Fibroblast of lung (primary cell): ENCODE measurements around the gene RTN4RL2. TPM values are rescaled to one million over a fixed set of nuclear protein-coding genes. Genes with fewer than 3 reads are reported as not detected.

Experiments used
- DNase-seq, 2 donors: peaks; one replicate each; pipeline versions ENCODE4 v3.0.0 to v3.0.0-alpha.2; 2010; ENCODE audit warnings: low read depth in 2 of 2
- H2AFZ ChIP-seq: 2 replicates; pipeline ENCODE4 v1.5.1; 2012; ENCODE audit warnings: low read length, control low read depth, inconsistent platforms
- H3K27ac ChIP-seq: 2 replicates; pipeline ENCODE4 v1.5.1; 2011; ENCODE audit warnings: low read length, control low read depth; ENCODE audit not compliant: insufficient read depth
- H3K27me3 ChIP-seq: 2 replicates; pipeline ENCODE4 v1.5.1; 2011; ENCODE audit warnings: mild to moderate bottlenecking, low read length; ENCODE audit not compliant: control insufficient read depth, insufficient read depth
- H3K36me3 ChIP-seq: 2 replicates; pipeline ENCODE4 v1.5.1; 2011; ENCODE audit warnings: low read length; ENCODE audit not compliant: control insufficient read depth, insufficient read depth
- H3K4me1 ChIP-seq: 2 replicates; pipeline ENCODE4 v1.5.1; 2011; ENCODE audit warnings: low read length; ENCODE audit not compliant: control insufficient read depth, insufficient read depth; ENCODE audit errors: extremely low read depth
- H3K4me2 ChIP-seq: 2 replicates; pipeline ENCODE4 v1.5.1; 2011; ENCODE audit warnings: low read length, control low read depth; ENCODE audit not compliant: insufficient read depth; ENCODE audit errors: extremely low read depth
- H3K4me3 ChIP-seq, 4 experiments: fragments of 200-600 bp in 1 of 4; sonication (generic) in 1 of 4; replicated peaks in 1 of 4; 2 replicates each; pipeline ENCODE4 v1.5.1; 2011 to 2016; ENCODE audit warnings: low read length in 4 of 4, low read depth in 3 of 4, mild to moderate bottlenecking in 3 of 4, control low read depth in 2 of 4, inconsistent platforms in 1 of 4, mixed read lengths in 1 of 4; ENCODE audit not compliant: insufficient read depth in 1 of 4; ENCODE audit errors: control extremely low read depth in 1 of 4
- H3K79me2 ChIP-seq: 2 replicates; pipeline ENCODE4 v1.5.1; 2012; ENCODE audit warnings: mild to moderate bottlenecking, low read length, inconsistent platforms; ENCODE audit not compliant: control insufficient read depth, insufficient read depth
- H3K9ac ChIP-seq: 2 replicates; pipeline ENCODE4 v1.5.1; 2011; ENCODE audit warnings: mild to moderate bottlenecking, low read length, control low read depth; ENCODE audit not compliant: insufficient read depth
- H3K9me3 ChIP-seq: 2 replicates; pipeline ENCODE4 v1.5.1; 2012; ENCODE audit warnings: low read depth, low read length; ENCODE audit not compliant: control insufficient read depth, insufficient read depth
- H4K20me1 ChIP-seq: 2 replicates; pipeline ENCODE4 v1.5.1; 2011; ENCODE audit warnings: low read length; ENCODE audit not compliant: control insufficient read depth, insufficient read depth; ENCODE audit errors: extremely low read depth
- EZH2 ChIP-seq: IDR thresholded peaks from 2 replicates; pipeline ENCODE4 v1.5.1; 2012; ENCODE audit warnings: low read length, control low read depth, mild to moderate bottlenecking; ENCODE audit errors: missing control alignments
- polyA plus RNA-seq, 2 donors: library from polyadenylated mRNA; depleted of rRNA in 1 of 2; stranded (reverse) in 1 of 2; unstranded in 1 of 2; fragments of >200 nt; gene quantifications; 2 replicates each; pipeline ENCODE4 v1.2.1, GENCODE V29; 2011 to 2012; ENCODE audit warnings: missing spikeins in 1 of 2
- total RNA-seq: library from RNA; depleted of rRNA; stranded (reverse); fragments of >200 nt; gene quantifications from 2 replicates; pipeline ENCODE4 v1.2.1, GENCODE V29; 2014
- TF ChIP-seq, protein P1 (sequence below), 2 donors: IDR thresholded peaks in 1 of 2; conservative IDR thresholded peaks in 1 of 2; 1 replicate in 1 of 2; 2 replicates in 1 of 2; pipeline ENCODE4 v1.5.1; 2011 to 2012; ENCODE audit warnings: low read length in 2 of 2, control low read depth in 1 of 2, inconsistent platforms in 1 of 2, low read depth in 1 of 2, mild to moderate bottlenecking in 1 of 2

Gene RTN4RL2
- total and polyA plus RNA-seq, 2 donors (not counting 1 experiment from before 2014, with no cell fraction given), result 0.17 to 0.27 TPM

DNA sequence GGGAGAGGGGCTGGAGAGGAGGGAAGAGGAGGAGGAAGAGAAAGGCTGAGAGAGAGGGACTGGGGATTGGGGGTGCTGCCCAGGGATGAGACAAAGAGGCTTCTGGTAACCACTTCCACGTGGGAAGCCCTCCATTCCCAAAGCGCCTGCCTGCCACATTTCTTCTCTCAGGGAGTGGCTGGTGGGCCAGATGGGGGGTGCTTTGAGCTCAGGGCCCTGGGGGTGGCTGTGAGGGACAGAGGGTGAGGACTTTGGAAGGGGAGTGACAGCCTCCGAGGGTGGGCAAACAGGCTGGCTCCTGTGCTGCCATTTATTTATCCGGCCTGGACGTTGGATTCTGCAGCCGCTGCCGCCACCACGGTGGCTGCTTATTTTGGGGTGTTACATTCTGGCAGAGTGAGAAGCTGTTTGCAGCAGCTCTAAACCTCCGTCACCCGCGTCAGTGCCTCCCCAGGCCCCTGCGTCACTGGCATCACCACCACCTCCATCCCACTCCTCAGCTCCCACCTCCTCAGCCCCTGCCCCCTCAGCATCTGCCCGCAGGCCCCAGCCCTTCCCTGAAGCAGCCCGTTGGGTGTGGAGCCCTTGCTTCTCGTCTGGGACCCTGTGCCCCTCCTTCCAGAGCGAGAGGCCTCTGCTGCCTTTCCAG, 1.6 kb downstream of the RTN4RL2 start:
- peaks cover 14% of the 10 kb centered on the region for H3K27me3 ChIP-seq

DNA sequence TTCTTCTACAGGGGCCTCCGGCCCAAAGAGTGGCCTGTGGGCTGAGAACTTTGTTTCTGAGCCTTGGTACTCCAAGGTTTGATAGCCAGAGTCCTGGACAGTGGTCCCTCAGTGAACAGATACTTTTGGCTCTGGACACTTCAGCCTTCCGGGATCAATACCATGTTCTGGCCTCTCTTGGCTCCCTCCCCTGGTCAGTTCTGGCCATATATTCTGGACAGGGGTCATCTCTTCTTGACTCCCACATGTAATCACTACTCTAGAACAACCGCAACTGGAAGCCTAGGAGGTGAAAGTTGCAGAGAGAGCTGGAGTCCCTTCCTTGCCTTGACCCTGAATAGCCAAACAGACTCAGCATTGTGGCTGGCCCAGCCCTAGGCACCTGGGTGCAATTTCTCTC, 2.3 kb downstream of the RTN4RL2 start:
- no peak overlapping the region for H3K9ac ChIP-seq
- no peak overlapping the region for H3K27ac ChIP-seq
- no peak overlapping the region for H3K4me2 ChIP-seq
- no peaks in the 10 kb centered on the region for H4K20me1 ChIP-seq
- H3K4me3 ChIP-seq, result no peak overlapping the region
- TF ChIP-seq, protein P1, sequence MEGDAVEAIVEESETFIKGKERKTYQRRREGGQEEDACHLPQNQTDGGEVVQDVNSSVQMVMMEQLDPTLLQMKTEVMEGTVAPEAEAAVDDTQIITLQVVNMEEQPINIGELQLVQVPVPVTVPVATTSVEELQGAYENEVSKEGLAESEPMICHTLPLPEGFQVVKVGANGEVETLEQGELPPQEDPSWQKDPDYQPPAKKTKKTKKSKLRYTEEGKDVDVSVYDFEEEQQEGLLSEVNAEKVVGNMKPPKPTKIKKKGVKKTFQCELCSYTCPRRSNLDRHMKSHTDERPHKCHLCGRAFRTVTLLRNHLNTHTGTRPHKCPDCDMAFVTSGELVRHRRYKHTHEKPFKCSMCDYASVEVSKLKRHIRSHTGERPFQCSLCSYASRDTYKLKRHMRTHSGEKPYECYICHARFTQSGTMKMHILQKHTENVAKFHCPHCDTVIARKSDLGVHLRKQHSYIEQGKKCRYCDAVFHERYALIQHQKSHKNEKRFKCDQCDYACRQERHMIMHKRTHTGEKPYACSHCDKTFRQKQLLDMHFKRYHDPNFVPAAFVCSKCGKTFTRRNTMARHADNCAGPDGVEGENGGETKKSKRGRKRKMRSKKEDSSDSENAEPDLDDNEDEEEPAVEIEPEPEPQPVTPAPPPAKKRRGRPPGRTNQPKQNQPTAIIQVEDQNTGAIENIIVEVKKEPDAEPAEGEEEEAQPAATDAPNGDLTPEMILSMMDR (conservative IDR thresholded peaks at IDR 0.05 in 1 of 2, IDR thresholded peaks at IDR 0.05 in 1 of 2; ENCODE audit: low read depth in 1 of 2, low read length in 2 of 2), result no peak
- TF ChIP-seq EZH2, result no peak
- H3K36me3 ChIP-seq, result no peaks in the 10 kb centered on the region
- no peaks in the 10 kb centered on the region for H3K4me1 ChIP-seq
- DNase-seq, result no peak
- H3K79me2 ChIP-seq, result no peaks in the 10 kb centered on the region
- no peaks in the 10 kb centered on the region for H3K9me3 ChIP-seq
- H3K27me3 ChIP-seq, result peaks cover 14% of the 10 kb centered on the region
- no peak overlapping the region for H2AFZ ChIP-seq

More for the DNA sequence above, 1.6 kb downstream of the RTN4RL2 start:
- TF ChIP-seq EZH2, result no peak
- TF ChIP-seq, protein P1 (conservative IDR thresholded peaks at IDR 0.05 in 1 of 2, IDR thresholded peaks at IDR 0.05 in 1 of 2; ENCODE audit: low read depth in 1 of 2, low read length in 2 of 2), result no peak
- H3K79me2 ChIP-seq, result no peaks in the 10 kb centered on the region
- no peaks in the 10 kb centered on the region for H3K4me1 ChIP-seq
- H3K9me3 ChIP-seq, result no peaks in the 10 kb centered on the region
- H3K4me2 ChIP-seq, result no peak overlapping the region
- H3K36me3 ChIP-seq, result no peaks in the 10 kb centered on the region
- H3K9ac ChIP-seq, result no peak overlapping the region
- H3K4me3 ChIP-seq, result no peak overlapping the region
- H4K20me1 ChIP-seq, result no peaks in the 10 kb centered on the region
- no peak overlapping the region for H3K27ac ChIP-seq
- H2AFZ ChIP-seq, result no peak overlapping the region
- DNase-seq, result no peak

DNA sequence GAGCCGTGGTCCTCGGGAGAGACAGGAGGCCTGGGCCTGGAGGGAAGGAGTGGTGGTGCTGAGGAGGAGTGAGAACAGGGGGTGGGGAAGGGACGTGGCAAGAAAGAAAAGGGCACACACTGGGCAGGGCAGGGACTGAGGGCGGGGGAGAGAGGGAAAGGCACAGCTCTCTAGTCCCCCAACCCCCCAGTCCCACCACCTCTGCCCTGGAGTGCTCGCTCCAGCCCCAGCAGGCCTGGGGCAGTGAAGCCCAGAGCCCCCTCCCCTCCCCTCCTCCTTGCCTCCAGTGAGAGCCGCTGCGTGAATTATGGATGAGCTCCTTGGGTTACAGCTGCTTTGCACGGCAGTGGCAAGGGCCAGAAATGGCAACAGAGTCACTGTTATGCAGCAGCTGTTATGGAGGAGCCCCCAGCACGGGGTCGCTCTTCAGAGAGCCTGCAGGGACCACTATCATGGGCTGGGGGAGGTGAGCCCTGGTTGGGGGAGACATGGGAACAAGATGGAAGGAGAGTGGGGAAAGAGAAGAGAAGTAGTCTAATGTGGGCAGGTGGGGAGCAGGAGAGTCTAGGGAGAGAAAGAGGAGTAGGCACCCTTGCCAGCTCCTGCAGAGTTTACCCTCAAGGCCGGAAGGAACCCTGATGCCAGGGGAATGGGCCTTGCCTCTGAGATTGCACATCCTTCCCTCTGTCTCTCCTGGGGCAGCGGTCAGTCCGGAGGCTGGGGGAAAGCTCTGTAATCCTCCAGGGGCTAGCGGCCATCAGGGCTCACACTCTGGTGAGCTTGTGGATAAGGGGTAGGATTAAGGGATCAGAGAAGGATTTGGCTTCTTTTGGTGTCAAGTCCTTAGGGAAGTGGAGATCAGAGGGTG, 3.6 kb downstream of the RTN4RL2 start:
- Histone ChIP-seq H4K20me1 (no peaks in the 10 kb centered on the region), H3K4me2 (no peak overlapping the region), H3K79me2 (no peaks in the 10 kb centered on the region), H3K4me3 (no peak overlapping the region), H3K9me3 (no peaks in the 10 kb centered on the region), H3K9ac (no peak overlapping the region), H3K4me1 (no peaks in the 10 kb centered on the region), H3K36me3 (no peaks in the 10 kb centered on the region), H3K27ac (no peak overlapping the region), H2AFZ (no peak overlapping the region), H3K27me3 (peaks cover 12% of the 10 kb centered on the region)
- DNase-seq, result no peak
- no peak for TF ChIP-seq EZH2
- TF ChIP-seq, protein P1 (conservative IDR thresholded peaks at IDR 0.05 in 1 of 2, IDR thresholded peaks at IDR 0.05 in 1 of 2; ENCODE audit: low read depth in 1 of 2, low read length in 2 of 2), result no peak
